Stimulated activated CD8-positive, alpha-beta memory T cell treated with anti-CD3 and anti-CD28 coated beads, Interleukin-4, amount 100 ng/mL, for 24 hours (primary cell): ENCODE measurements around the gene CCDC124.

ENCODE experiments used
- DNase-seq: peaks from one replicate; pipeline ENCODE4 v3.0.0-alpha.2; 2020; ENCODE audit warnings: low read depth

CCDC124 gene

GRCh38 chr19:17936379-17936778 is 3.6 kb downstream of the CCDC124 start:
- DNase-seq: no peak

GRCh38 chr19:17937371-17937900 is 4.6 kb downstream of the CCDC124 start:
- DNase-seq: no peak

DNA sequence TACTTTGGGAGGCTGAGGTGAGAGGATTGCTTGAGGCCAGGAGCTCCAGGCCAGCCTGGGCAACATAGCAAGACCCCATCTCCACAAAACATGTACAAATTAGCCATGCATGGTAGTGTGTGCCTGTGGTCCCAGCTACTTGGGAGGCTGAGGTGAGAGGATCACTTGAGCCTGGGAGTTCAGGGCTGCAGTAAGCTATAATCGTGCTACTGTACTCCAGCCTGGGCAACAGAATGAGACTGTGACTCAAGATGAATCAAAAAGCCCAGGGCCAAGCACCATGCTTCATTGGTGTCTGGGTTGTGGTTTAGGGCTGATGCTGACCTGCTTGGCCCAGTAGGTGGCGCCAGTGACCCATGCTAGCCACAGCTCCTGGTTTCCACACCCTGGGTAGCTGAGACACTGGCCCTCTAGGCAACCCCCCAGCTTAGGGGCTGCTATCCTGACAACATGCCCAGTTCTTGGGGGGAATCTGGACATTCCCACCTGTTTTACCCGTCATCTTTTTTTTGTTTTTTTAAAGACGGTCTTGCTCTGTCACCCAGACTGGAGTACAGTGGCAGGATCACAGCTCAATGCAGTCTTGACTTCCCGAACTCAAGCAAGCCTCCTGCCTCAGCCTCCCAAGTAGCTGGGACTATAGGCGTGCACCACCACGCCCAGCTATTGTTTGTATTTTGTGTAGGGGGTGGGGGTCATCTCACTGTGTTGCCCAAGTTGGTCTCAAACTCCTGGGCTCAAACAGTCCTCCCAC is 5.5 kb downstream of the CCDC124 start:
- peak; percentile 73 for DNase-seq

- DNase-seq: no peak
These were observed 9.4 kb downstream of the CCDC124 start for GRCh38 chr19:17942181-17942580.

- DNase-seq: no peak
These were observed 9.9 kb downstream of the CCDC124 start for GRCh38 chr19:17942582-17943273.

GRCh38 chr19:17943274-17944221 is 10.7 kb downstream of the CCDC124 start:
- DNase-seq: no peak

DNA sequence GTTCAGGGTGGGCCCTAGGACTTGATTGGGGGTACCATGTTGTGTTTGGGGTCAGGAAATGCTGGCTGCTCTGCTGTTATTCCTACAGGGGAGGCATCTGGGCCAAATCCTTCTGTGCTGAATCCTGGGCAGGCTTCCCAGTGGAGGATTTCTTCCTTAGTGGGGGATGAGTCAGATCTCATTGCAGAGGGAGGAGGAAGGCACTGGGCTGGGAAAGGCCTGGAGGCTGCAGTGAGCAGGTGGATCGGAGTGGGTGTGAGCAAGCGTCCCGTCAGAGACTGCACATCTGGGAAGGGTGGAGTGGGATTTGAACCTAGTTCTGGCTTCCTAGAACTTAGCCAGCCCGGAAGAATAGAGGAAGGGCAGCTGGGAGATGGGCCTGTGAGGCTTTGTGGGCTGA is 11.5 kb downstream of the CCDC124 start:
- no peak for DNase-seq

DNA sequence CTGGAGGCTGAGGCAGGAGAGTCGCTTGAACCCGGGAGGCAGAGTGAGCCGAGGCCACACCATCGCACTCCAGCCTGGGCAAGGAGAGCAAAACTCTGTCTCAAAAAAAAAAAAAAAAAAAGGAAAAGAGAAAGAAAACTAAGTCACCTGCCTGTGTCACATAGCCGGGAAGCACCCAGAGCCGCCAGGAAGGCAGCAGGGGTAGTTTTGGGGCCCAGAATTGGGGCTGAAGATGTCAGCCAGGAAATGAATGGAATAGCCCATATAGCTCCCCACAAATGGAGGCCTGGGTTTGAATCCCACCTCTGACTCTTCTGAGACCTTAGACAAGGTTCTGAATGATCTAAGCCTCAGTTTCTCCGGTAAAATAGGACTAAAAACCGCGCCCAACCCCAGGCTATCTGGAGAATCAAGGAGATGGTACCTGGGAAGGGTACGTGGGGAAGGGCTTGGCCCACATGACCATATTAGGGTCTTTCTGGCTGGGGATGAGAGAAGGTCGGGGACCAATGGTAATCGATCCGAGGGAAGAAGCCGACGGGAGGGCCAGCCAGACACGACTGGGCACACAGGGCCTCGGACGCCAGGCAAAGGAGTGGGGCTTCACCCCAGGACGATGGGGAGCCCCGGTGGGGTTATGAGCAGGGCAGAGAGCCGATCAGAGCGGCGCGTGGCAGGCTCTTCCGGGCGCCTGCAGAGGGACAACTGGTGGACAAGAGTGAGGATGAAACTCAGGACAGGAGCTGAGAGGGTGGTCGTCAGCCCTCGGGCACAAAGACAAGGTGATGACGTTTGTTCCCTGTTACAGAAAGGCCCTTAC is 14.4 kb downstream of the CCDC124 start:
- DNase-seq: no peak

DNA sequence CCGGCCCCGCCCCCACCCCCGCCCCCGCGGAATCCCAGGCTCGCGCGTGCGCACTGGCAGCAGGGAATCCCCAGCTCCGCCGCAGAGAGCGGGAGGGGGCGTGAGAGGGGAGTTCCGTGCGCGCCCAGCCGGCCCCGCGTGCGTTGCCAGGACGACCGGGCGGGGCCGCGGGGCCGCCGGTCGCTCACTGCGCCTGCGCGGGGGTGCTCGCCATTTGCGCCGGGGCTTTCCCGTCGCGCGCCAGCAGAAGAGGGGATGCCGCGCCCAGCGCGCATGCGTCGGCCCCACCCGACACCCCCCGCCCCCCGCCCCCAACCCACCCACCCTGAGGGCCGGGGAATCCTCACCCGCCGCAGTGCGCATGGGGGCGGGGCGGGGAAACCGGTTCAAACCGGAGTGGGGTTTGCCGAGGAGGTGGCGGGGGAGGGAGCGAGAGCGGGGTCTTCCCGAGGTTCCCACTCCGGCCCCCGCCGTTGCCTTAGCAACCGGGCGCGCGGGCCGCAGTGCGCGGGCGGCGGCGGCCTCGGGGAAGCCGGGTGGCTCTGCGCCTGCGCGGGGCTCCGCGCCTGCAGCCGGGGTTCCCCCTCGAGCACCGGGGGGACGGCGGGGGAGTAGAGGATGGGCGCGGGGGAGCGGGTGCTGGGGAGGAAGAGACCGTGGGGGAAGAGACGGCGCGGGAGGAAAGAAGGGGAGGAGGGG is 15.1 kb downstream of the CCDC124 start:
- DNase-seq: peak; percentile 91

GRCh38 chr19:17948514-17948900 is 15.7 kb downstream of the CCDC124 start:
- no peak for DNase-seq

- no peak for DNase-seq
These were observed 16.4 kb downstream of the CCDC124 start for GRCh38 chr19:17948931-17949930.

DNA sequence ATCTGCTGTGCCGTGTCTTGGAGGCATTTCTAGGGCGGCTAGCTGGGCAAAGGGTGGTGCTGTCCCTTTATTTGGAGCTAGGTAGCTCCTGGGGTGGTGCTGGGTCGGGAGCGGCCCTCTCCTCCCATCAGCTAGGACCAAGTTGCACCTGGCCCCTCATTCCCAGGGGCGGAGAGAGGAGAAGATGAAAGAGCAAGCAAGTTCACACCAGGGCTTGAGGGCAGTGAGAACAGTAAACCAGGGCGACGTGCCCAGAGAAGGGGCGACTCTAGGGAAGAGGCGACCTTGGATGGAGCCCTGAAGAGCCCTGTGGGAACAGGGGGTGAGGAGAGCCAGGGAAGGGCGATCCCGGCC is 17.1 kb downstream of the CCDC124 start:
- no peak for DNase-seq

GRCh38 chr19:17950310-17951156 is 17.7 kb downstream of the CCDC124 start:
- no peak for DNase-seq

GRCh38 chr19:17951157-17951989 is 18.6 kb downstream of the CCDC124 start:
- no peak for DNase-seq

- no peak for DNase-seq
These were observed 19.5 kb downstream of the CCDC124 start for GRCh38 chr19:17951990-17952976.

- DNase-seq: no peak
These were observed 20.5 kb downstream of the CCDC124 start for GRCh38 chr19:17953316-17953801.
